CD4-positive, alpha-beta T cell (primary cell): ENCODE data around the gene OXT. TPM values are rescaled to one million over a fixed set of nuclear protein-coding genes. Genes with fewer than 3 reads are reported as not detected.
A peak's percentile ranks its signal among the peaks of the same experiment; 100 is the strongest.

Source experiments
- ATAC-seq: fragments of 200-7000 bp; cut with Tn5 transposase; one replicate; pipeline ENCODE4 v1.10.0; 2022; ENCODE audit warnings: mild to moderate bottlenecking; ENCODE audit not compliant: poor library complexity
- CTCF ChIA-PET: fragments of 350-600 bp; sonication (Branson Sonifier 250); formaldehyde crosslinking; loops from one replicate; lab custom pipeline; 2021; ENCODE audit warnings: antibody characterized with exemption, inconsistent platforms; lab: Charles Lee
- POLR2A ChIA-PET: fragments of 350-600 bp; sonication (Branson Sonifier 250); formaldehyde crosslinking; loops from one replicate; lab custom pipeline; 2021; ENCODE audit warnings: antibody characterized with exemption, inconsistent platforms; lab: Charles Lee
- DNase-seq, 14 experiments: peaks; one replicate each; pipeline ENCODE4 v3.0.0-alpha.2; 2013 to 2020; ENCODE audit warnings: mixed read lengths in 2 of 14
- H3K27ac ChIP-seq, 2 donors: one replicate each; pipeline versions ENCODE4 v1.5.1 to v1.7.0; 2013; ENCODE audit warnings: low read length in 2 of 2, low read depth in 1 of 2, mild to moderate bottlenecking in 1 of 2
- H3K27me3 ChIP-seq, 2 experiments: 1 replicate in 1 of 2; 2 replicates in 1 of 2; pipeline versions ENCODE4 v1.6.1 to v1.7.0; 2013; ENCODE audit warnings: low read length in 2 of 2, control low read depth in 1 of 2, mild to moderate bottlenecking in 1 of 2, moderate library complexity in 1 of 2; ENCODE audit not compliant: insufficient read depth in 2 of 2, control insufficient read depth in 1 of 2
- H3K36me3 ChIP-seq: one replicate; pipeline ENCODE4 v1.6.1; 2013; ENCODE audit warnings: low read length, control low read depth; ENCODE audit not compliant: insufficient read depth
- H3K4me1 ChIP-seq: one replicate; pipeline ENCODE4 v1.6.1; 2013; ENCODE audit warnings: low read length, control low read depth; ENCODE audit not compliant: insufficient read depth
- H3K4me3 ChIP-seq: one replicate; pipeline ENCODE4 v1.5.1; 2013; ENCODE audit warnings: mild to moderate bottlenecking, low read length, moderate library complexity
- H3K9me3 ChIP-seq, 2 experiments: 1 replicate in 1 of 2; 2 replicates in 1 of 2; pipeline versions ENCODE4 v1.6.1 to v1.7.0; 2013; ENCODE audit warnings: low read length in 2 of 2, mild to moderate bottlenecking in 2 of 2, control low read depth in 1 of 2, moderate library complexity in 1 of 2; ENCODE audit not compliant: control insufficient read depth in 1 of 2, insufficient read depth in 1 of 2
- H3K27ac Mint-ChIP-seq: one replicate; pipeline ENCODE4 v1.8.0; 2020; ENCODE audit warnings: mixed read lengths
- H3K27me3 Mint-ChIP-seq: one replicate; pipeline ENCODE4 v1.8.0; 2021; ENCODE audit warnings: mixed read lengths
- H3K36me3 Mint-ChIP-seq: one replicate; pipeline ENCODE4 v1.8.0; 2021; ENCODE audit warnings: low read depth, mixed read lengths
- H3K4me1 Mint-ChIP-seq: one replicate; pipeline ENCODE4 v1.8.0; 2021; ENCODE audit warnings: low read depth, mixed read lengths
- H3K4me3 Mint-ChIP-seq: one replicate; pipeline ENCODE4 v1.8.0; 2020; ENCODE audit warnings: mild to moderate bottlenecking, mixed read lengths
- H3K9me3 Mint-ChIP-seq: one replicate; pipeline ENCODE4 v1.8.0; 2020; ENCODE audit warnings: mixed read lengths
- CTCF ChIP-seq: fragments of 200-600 bp; IDR thresholded peaks from one replicate; pipeline ENCODE4 v1.8.0; 2022; ENCODE audit warnings: antibody characterized with exemption, mild to moderate bottlenecking
- intact Hi-C, 2 experiments: fragments of 100-400 bp; cut with DNase I in 1 of 2; cut with micrococcal nuclease in 1 of 2; formaldehyde crosslinking; loops; one replicate each; pipeline versions ENCODE4 v1.15.1 to v1.9.0; 2023 to 2025; cut with DNase I, micrococcal nuclease
- total RNA-seq, 174 experiments: library from RNA in 2 of 174; stranded (reverse) in 2 of 174; gene quantifications; one replicate each; pipeline ENCODE4 v1.2.3 and lab custom pipeline; 2021 to 2026

Gene OXT
- total RNA-seq, 2 experiments from 2014 or later = 1.1 to 1.6 TPM

- H3K9me3 ChIP-seq = no peaks in the 10 kb centered on the region
- no peak for TF ChIP-seq CTCF
- DNase-seq (no peak), ATAC-seq (no peak)
- peaks cover 27% of the 10 kb centered on the region for H3K4me1 Mint-ChIP-seq
- no peak overlapping the region for H3K4me3 ChIP-seq
- no peak overlapping the region for H3K27ac Mint-ChIP-seq
- H3K36me3 ChIP-seq = no peaks in the 10 kb centered on the region
- ChIA-PET CTCF (no interaction called here), POLR2A (interaction anchor here (1.1 to 3.1 kb wide), 2 partner anchors 7 to 57 kb away, joined by 3 to 21 read pairs; no protein-coding TSS in a partner anchor)
- H3K4me1 ChIP-seq = peaks cover 23% of the 10 kb centered on the region
- H3K27ac ChIP-seq = no peak overlapping the region
- H3K27me3 Mint-ChIP-seq = no peaks in the 10 kb centered on the region
- no peaks in the 10 kb centered on the region for H3K27me3 ChIP-seq
- no peaks in the 10 kb centered on the region for H3K36me3 Mint-ChIP-seq
- intact Hi-C loops = no loop called here
- H3K9me3 Mint-ChIP-seq = no peaks in the 10 kb centered on the region
- H3K4me3 Mint-ChIP-seq = no peak overlapping the region
Measured at GRCh38 chr20:3100480-3100879, 29.1 kb downstream of the OXT start.

GRCh38 chr20:3101251-3101650, 29.8 kb downstream of the OXT start:
- POLR2A ChIA-PET = interaction anchor here (1.1 to 3.1 kb wide), 3 partner anchors 8 to 58 kb away, joined by 4 to 21 read pairs (median 8); partner anchors contain the start of genes FASTKD5 and UBOX5
- CTCF ChIA-PET = no interaction called here
- Histone ChIP-seq H3K27me3 (no peaks in the 10 kb centered on the region), H3K4me3 (no peak overlapping the region), H3K36me3 (no peaks in the 10 kb centered on the region), H3K9me3 (no peaks in the 10 kb centered on the region), H3K4me1 (peaks cover 23% of the 10 kb centered on the region), H3K27ac (no peak overlapping the region)
- Mint-ChIP-seq H3K9me3 (no peaks in the 10 kb centered on the region), H3K27ac (no peak overlapping the region), H3K36me3 (no peaks in the 10 kb centered on the region), H3K4me1 (peaks cover 24% of the 10 kb centered on the region), H3K4me3 (no peak overlapping the region), H3K27me3 (no peaks in the 10 kb centered on the region)
- intact Hi-C loops = no loop called here
- no peak for TF ChIP-seq CTCF
- DNase-seq (no peak), ATAC-seq (no peak)

- no peak overlapping the region for H3K27ac ChIP-seq
- peaks cover 23% of the 10 kb centered on the region for H3K4me1 ChIP-seq
- H3K4me3 ChIP-seq = no peak overlapping the region
- no peak for TF ChIP-seq CTCF
- Mint-ChIP-seq H3K27ac (peak overlapping the region; percentile 74), H3K36me3 (peaks cover 2% of the 10 kb centered on the region), H3K27me3 (no peaks in the 10 kb centered on the region), H3K9me3 (no peaks in the 10 kb centered on the region), H3K4me1 (peaks cover 24% of the 10 kb centered on the region), H3K4me3 (no peak overlapping the region)
- ATAC-seq (peak; percentile 81), DNase-seq (peak in 12 of 14 experiments; percentile 27 to 69 (median 48))
- peaks cover 3% of the 10 kb centered on the region for H3K36me3 ChIP-seq
- intact Hi-C loops = no loop called here
- ChIA-PET POLR2A (interaction anchor here (1.1 to 3.1 kb wide), 4 partner anchors 9 to 58 kb away, joined by 3 to 21 read pairs (median 6); partner anchors contain the start of genes FASTKD5, OXT and UBOX5), CTCF (interaction anchor here (0.9 kb wide), 1 partner anchor 76 kb away, joined by 3 read pairs; no protein-coding TSS in a partner anchor)
- H3K27me3 ChIP-seq = no peaks in the 10 kb centered on the region
- H3K9me3 ChIP-seq = no peaks in the 10 kb centered on the region
Measured at GRCh38 chr20:3101737-3102574, 30.5 kb downstream of the OXT start.
